Upper lobe of left lung (tissue), 6 donors: ENCODE data around the gene H2AZ2. TPM values are rescaled to one million over a fixed set of nuclear protein-coding genes. Genes with fewer than 3 reads are reported as not detected.
"Not testable (repeated sequence)": the region's sequence is repeated elsewhere in the genome, so short reads cannot be mapped to it uniquely, and the experiment has no call there.

Experiments used
- ATAC-seq, 2 donors: fragments of 200-7000 bp; cut with Tn5 transposase; one replicate each; pipeline ENCODE4 v1.9.1; 2022; ENCODE audit warnings: mild to moderate bottlenecking in 2 of 2, moderate library complexity in 2 of 2; ENCODE audit not compliant: low FRiP score in 2 of 2
- DNase-seq, 2 donors: peaks; one replicate each; pipeline ENCODE4 v3.0.0-alpha.2; 2019 to 2020
- H3K27ac ChIP-seq, 4 donors: fragments of 200-600 bp; sonication (generic); one replicate each; pipeline ENCODE4 v1.5.1; 2016 to 2019
- H3K27me3 ChIP-seq, 4 donors: fragments of 200-600 bp; sonication (generic); one replicate each; pipeline ENCODE4 v1.5.1; 2017 to 2019
- H3K36me3 ChIP-seq, 4 donors: fragments of 200-600 bp; sonication (generic); one replicate each; pipeline ENCODE4 v1.5.1; 2016 to 2019
- H3K4me1 ChIP-seq, 4 donors: fragments of 200-600 bp; sonication (generic); one replicate each; pipeline ENCODE4 v1.5.1; 2018 to 2019
- H3K4me3 ChIP-seq, 4 donors: fragments of 200-600 bp; sonication (generic); one replicate each; pipeline ENCODE4 v1.5.1; 2017 to 2019; ENCODE audit warnings: mild to moderate bottlenecking in 2 of 4, moderate library complexity in 1 of 4
- H3K9me3 ChIP-seq, 4 donors: fragments of 200-600 bp; sonication (generic); one replicate each; pipeline ENCODE4 v1.5.1; 2018 to 2019
- EP300 ChIP-seq, 4 donors: sonication (generic); formaldehyde crosslinking; IDR thresholded peaks; one replicate each; pipeline ENCODE4 v1.5.1; 2017; ENCODE audit warnings: antibody characterized with exemption in 4 of 4, control low read depth in 2 of 4
- POLR2A ChIP-seq, 4 donors: fragments of 450-650 bp; IDR thresholded peaks; one replicate each; pipeline ENCODE4 v1.5.1; 2016 to 2017; ENCODE audit warnings: antibody characterized with exemption in 4 of 4, mild to moderate bottlenecking in 2 of 4
- POLR2AphosphoS5 ChIP-seq, 2 donors: sonication (generic); formaldehyde crosslinking; IDR thresholded peaks; one replicate each; pipeline ENCODE4 v1.5.1; 2017; ENCODE audit warnings: antibody characterized with exemption in 2 of 2
- WGBS, 2 donors: methylation state at CpG; one replicate each; pipeline ENCODE4 v1.1.5; 2017 to 2018; 5-methylcytosine and 5-hydroxymethylcytosine counted together
- total RNA-seq, 6 donors: library from RNA; depleted of rRNA in 4 of 6; stranded (reverse); fragments of >200 nt in 4 of 6; gene quantifications; one replicate each; pipeline versions ENCODE4 v1.1.0 to v1.2.1, GENCODE V29; 2016 to 2021
- TF ChIP-seq, protein P1 (sequence below), 6 experiments: fragments of 450-650 bp in 4 of 6; fragments of 200-600 bp in 2 of 6; sonication (generic) in 2 of 6; IDR thresholded peaks; one replicate each; pipeline ENCODE4 v1.5.1; 2016 to 2019; ENCODE audit warnings: antibody characterized with exemption in 6 of 6
- donor health status: DM: no; HTN: no; CAD: no; lungs with moderate emphysema.
- donor health status: DM: no; HTN: yes; CAD: no; lungs with severe emphysema.

Gene H2AZ2
- total RNA-seq, 6 donors from 2014 or later: 46.1 to 151 (median 133) TPM

DNA sequence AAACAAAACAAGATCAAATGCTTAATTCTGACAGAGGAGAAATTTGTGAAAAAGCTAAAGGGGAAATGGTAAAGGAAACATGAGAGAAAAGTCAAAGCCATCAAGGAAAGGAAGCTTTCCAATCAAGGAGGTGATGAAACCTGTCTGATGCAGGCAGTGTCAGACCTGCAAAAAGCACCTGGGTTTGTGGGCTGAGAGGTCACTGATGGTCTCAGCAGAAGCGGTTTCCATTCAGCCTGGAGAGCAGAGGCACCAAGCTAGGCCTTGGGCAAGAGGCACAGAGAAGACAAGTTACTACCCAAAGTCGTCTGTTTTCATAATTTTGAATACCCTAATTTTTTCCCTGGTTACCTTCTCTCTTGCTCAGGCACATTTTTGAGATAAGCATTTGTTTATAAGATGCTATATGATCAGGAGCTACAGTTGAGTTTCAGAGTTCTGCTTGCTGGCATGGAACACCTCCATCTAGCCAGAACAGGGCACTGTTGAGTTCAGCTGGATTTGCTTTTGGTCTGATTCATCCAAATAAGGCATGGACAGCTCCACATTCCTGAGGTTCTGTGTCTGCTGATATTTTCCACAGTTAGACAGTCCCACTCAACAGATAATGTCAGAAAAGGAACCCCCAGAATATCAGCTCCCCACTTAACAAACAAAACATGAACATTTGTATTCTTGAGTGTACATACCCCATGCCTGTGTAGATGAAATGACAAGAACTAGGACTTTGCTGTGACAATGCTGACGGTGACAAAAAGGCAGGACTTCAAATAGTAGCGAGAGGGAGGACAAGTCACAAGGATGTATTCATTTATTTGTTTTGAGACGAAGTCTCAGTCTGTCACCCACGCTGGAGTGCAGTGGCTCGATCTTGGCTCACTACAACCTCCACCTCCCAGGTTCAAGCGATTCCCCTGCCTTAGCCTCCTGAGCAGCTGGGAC lies 56.3 kb downstream of the H2AZ2 start:
- 82 to 86% methylated on average over 8 of the region's 8 CpGs for WGBS, 2 donors
- no peak for TF ChIP-seq POLR2AphosphoS5 (IDR thresholded peaks at IDR 0.05)
- TF ChIP-seq, protein P1, sequence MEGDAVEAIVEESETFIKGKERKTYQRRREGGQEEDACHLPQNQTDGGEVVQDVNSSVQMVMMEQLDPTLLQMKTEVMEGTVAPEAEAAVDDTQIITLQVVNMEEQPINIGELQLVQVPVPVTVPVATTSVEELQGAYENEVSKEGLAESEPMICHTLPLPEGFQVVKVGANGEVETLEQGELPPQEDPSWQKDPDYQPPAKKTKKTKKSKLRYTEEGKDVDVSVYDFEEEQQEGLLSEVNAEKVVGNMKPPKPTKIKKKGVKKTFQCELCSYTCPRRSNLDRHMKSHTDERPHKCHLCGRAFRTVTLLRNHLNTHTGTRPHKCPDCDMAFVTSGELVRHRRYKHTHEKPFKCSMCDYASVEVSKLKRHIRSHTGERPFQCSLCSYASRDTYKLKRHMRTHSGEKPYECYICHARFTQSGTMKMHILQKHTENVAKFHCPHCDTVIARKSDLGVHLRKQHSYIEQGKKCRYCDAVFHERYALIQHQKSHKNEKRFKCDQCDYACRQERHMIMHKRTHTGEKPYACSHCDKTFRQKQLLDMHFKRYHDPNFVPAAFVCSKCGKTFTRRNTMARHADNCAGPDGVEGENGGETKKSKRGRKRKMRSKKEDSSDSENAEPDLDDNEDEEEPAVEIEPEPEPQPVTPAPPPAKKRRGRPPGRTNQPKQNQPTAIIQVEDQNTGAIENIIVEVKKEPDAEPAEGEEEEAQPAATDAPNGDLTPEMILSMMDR (IDR thresholded peaks at IDR 0.05): no peak

DNA sequence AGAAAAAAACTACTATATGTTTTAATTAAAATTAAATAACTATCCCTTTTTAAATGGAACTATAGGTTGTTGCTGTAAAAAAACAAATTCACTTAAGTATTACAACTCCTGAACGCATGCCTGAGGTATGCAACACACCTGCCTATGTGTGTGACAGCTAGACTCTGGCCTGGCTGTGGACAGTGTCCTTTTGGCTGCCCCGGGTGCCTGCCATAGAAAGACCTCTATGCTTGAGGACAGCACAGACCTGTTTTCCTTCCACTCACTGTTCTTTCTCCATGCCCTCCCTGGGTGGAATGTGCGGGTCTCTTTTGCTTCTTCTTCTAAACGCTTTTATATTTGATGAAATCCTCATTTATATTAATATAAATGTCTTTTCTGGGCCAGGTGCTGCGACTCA lies 57.9 kb downstream of the H2AZ2 start:
- no peaks in the 10 kb centered on the region for H3K9me3 ChIP-seq
- H3K27ac ChIP-seq: no peak overlapping the region
- no peaks in the 10 kb centered on the region for H3K36me3 ChIP-seq
- DNase-seq (no peak), ATAC-seq (peak in 1 of 2 donors; percentile 37)
- H3K4me3 ChIP-seq: no peak overlapping the region
- 84 to 88% methylated on average over 5 of the region's 5 CpGs for WGBS, 2 donors
- TF ChIP-seq, protein P1 (IDR thresholded peaks at IDR 0.05): no peak
- TF ChIP-seq POLR2A (IDR thresholded peaks at IDR 0.05) (no peak), POLR2AphosphoS5 (IDR thresholded peaks at IDR 0.05) (no peak), EP300 (IDR thresholded peaks at IDR 0.05) (no peak)
- H3K4me1 ChIP-seq: no peaks in the 10 kb centered on the region
- H3K27me3 ChIP-seq: no peaks in the 10 kb centered on the region

More for the DNA sequence above, 56.3 kb downstream of the H2AZ2 start:
- Histone ChIP-seq H3K27me3 (no peaks in the 10 kb centered on the region), H3K4me3 (no peak overlapping the region), H3K27ac (peak overlapping the region in 1 of 4 donors; percentile 8), H3K9me3 (no peaks in the 10 kb centered on the region), H3K36me3 (no peaks in the 10 kb centered on the region), H3K4me1 (peaks cover 5 to 7% (median 6%) of the 10 kb centered on the region in 4 donors)
- ATAC-seq (no peak), DNase-seq (no peak)

DNA sequence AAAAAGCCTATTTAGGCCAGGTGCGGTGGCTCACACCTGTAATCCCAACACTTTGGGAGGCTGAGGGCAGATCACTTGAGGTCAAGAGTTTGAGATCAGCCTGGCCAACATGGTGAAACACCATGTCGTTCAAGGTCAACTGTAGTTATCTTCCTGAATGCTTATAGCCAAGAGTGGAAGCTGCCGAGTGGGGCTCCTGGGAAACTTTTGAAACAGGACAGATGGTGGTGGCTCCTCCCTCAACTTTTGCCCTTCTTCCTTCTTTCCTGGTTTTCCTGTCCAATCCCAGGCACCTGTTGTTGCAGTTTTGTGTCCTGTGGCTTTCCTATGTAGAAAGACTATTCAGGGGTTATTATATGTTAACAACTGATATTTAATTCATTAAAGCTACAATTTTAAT lies 60.1 kb downstream of the H2AZ2 start:
- Histone ChIP-seq H3K36me3 (no peaks in the 10 kb centered on the region), H3K4me3 (no peak overlapping the region), H3K27ac (no peak overlapping the region), H3K27me3 (no peaks in the 10 kb centered on the region), H3K9me3 (peaks cover 0 to 4% (median 0%) of the 10 kb centered on the region in 4 donors), H3K4me1 (no peaks in the 10 kb centered on the region)
- no peak for ATAC-seq
- TF ChIP-seq EP300 (IDR thresholded peaks at IDR 0.05) (no peak), POLR2A (IDR thresholded peaks at IDR 0.05) (no peak), POLR2AphosphoS5 (IDR thresholded peaks at IDR 0.05) (no peak)
- TF ChIP-seq, protein P1 (IDR thresholded peaks at IDR 0.05): no peak
- DNase-seq: no peak
- 72 to 78% methylated on average over 3 of the region's 3 CpGs for WGBS, 2 donors

DNA sequence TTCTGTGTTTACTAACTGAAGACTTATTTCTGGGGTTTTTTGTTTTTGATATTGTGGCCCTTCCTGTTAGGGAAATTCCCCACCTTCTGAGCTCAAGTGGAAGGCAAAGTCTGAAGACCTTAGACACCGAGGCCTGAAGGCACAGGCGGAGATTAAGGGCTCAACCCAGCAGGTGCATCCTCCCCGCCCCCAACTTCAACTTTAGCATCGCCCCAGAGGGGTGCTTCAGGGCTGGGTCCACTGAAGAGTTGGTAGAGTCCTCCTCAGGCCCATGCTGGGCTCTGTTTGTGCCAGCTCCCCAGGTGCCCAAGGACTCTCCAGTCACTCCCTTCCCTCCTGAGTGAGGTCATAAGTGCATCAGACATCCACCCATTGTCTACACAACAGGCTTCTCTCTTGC lies 60.8 kb downstream of the H2AZ2 start:
- no peak for DNase-seq
- H3K4me1 ChIP-seq: no peaks in the 10 kb centered on the region
- H3K36me3 ChIP-seq: no peaks in the 10 kb centered on the region
- TF ChIP-seq POLR2A (IDR thresholded peaks at IDR 0.05): no peak
- TF ChIP-seq EP300 (IDR thresholded peaks at IDR 0.05): no peak
- TF ChIP-seq, protein P1 (IDR thresholded peaks at IDR 0.05): no peak
- TF ChIP-seq POLR2AphosphoS5 (IDR thresholded peaks at IDR 0.05): no peak
- ATAC-seq: no peak
- no peak overlapping the region for H3K27ac ChIP-seq
- no peak overlapping the region for H3K4me3 ChIP-seq
- WGBS, 2 donors: 69 to 80% methylated on average over 2 to 4 of the region's 4 CpGs
- peaks cover 0 to 4% (median 0%) of the 10 kb centered on the region in 4 donors for H3K9me3 ChIP-seq
- H3K27me3 ChIP-seq: no peaks in the 10 kb centered on the region

DNA sequence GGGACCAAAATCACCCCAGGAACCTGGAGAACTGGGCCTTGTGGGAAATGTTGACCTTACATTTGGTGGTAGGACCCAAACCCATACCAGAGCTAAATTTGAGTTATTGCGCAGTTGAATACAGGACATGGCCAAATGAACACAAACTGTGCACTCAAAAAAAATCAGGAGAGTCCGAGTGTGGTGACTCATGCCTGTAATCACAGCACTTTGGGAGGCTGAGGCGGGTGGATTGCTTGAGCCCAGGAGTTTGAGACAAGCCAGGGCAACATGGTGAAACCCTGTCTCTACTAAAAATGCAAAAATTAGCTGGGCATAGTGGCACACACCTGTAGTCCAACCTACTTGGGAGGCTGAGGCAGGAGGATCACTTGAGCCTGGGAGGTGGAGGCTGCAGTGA lies 62.7 kb downstream of the H2AZ2 start:
- not testable (repeated sequence) for H3K9me3 ChIP-seq, H3K4me1 ChIP-seq, ATAC-seq, H3K36me3 ChIP-seq, H3K27ac ChIP-seq, H3K27me3 ChIP-seq, H3K4me3 ChIP-seq, DNase-seq
- 90 to 97% methylated on average over 3 of the region's 3 CpGs for WGBS, 2 donors
